CD4-positive, alpha-beta T cell treated with Interferon gamma for 1 hour (primary cell): ENCODE data around the gene TMA7.
A peak's percentile ranks its signal among the peaks of the same experiment; 100 is the strongest.
"Not testable (repeated sequence)": the region's sequence is repeated elsewhere in the genome, so short reads cannot be mapped to it uniquely, and the experiment has no call there.

Experiments used
- DNase-seq: peaks from one replicate; pipeline ENCODE4 v3.0.0-alpha.2; 2020

The TMA7 gene

DNA sequence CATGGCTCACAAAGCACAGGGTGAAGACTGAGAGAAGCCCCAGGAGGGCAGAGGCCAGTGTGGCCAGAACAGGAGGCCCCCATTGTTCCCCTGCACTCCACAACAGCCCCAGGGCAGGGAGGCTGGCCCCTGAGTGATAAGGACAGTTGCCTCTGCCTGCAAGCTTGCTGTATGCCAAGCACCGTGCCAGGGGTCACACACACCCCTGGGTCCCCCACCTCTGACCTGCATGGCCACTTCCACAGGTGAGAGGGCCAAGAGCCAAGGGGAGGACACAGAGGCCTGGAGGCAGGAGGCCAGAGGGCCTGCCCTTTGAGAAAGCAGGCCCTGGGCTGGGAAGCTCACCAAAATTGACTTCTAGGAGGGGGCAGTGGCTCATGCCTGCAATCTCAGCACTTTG, 30.2 kb downstream of the TMA7 start:
- no peak for DNase-seq

DNA sequence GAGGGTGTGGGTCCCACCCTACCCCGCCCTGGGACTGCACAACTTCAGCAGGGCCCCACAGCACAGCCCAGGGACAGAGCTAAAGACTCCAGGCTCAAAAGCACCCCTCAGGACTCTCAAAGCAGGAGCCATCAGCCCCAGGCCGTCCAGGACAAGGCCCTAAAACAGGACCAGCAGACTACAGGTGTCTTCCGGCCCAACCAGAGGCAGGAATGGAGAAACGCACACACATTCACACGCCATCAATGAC, 32.5 kb downstream of the TMA7 start:
- no peak for DNase-seq

DNA sequence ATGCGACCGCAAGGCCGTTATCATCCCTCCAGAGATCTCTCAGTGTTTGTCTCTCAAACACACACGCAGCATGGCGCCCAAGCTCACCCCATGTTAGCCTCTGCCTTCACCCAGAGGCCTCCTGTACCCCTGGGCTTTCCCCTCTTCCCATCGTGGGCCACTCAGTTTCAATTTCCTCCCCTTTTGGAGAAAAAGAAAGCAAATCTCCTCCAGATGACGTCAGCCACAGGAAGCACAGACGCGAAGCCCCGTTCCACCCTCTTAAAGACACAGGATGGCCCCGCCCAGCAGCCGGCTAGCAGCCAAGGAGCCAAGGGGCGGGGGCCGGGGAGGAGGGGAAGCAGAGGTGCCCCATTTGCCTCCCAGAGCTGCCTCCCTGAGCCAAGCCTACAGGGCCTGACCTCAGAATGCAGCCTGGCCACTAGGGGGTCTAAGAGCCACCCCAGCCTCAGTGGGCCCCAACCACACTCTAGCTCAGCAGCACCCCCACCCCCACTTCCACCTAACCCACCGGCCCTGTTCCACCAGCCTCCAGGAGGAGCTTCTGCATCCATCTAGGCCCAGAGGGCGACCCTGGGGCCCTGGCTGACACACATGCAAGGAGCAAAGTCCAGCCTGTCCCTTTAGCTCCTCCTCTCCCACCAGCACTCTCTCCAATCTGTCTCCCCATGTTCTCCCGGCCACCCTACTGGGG, 33.0 kb downstream of the TMA7 start:
- peak; percentile 97 for DNase-seq

DNA sequence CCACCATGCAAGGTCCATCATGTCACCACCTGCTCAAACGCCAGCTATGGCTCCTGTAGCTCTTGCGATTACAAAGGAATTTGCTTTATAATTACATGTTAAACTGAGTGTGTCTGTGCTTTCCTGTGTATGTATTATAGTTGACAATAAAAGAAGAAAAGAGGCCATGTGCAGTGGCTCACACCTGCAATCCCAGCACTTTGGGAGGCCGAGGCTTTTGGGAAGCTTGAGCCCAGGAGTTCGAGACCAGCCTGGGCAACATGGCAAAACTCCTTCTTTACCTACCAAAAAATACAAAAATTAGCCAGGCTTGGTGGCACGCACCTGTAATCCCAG, 33.5 kb downstream of the TMA7 start:
- DNase-seq, result no peak

DNA sequence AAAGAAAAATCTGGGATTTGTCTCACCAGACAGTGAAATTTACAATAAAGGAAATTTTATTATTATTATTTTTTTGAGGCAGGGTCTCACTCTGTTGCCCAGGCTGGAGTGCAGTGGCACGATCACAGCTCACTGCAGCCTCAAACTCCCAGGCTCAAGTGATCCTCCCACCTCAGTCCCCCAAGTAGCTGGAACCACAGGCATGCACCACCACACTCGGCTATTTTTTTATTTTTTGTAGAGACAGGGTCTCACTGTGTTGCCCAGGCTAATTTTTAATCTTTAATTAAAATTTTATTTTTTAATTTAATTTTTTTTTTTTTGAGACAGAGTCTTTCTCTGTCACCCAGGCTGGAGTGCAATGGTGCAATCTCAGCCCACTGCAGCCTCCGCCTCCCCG, 34.0 kb downstream of the TMA7 start:
- DNase-seq, result not testable (repeated sequence)

DNA sequence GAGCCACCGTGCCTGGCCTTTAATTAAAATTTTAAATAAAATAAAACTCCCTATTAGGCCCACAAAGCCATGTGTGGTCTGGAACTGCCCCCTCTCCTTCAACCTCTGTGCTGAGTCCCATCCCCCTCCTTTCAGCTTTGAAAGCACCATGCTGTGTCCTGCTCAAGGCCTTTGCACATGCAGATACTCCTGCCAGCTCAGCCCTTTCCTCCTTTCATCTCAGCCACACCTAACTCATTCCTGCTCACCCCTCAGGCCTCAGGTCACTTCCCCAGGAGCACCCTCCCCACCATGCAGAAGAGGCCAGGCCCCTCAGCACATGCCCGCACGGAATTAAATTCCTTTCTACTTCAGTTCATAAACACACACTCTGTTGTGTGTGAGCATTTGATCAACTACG, 34.6 kb downstream of the TMA7 start:
- no peak for DNase-seq

DNA sequence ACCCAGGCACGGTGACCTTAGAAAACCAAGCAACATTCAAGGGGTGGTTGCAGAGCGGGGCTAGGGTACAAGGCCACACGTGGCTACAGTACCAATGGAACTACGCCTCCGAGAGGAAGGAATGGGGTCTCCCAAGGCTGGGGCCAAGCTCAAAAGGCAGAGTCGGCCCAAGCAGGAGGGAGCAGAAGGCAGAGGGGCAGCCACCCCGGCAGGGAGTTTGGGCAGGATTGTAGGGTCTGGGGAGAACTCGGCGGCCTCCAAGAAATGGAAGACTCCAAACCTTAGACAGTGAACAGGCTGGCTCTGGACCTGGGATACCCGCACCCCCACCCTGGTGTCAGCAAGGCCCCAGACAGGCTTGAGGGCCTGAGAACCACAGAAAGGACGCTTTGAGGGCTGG, 35.1 kb downstream of the TMA7 start:
- no peak for DNase-seq

DNA sequence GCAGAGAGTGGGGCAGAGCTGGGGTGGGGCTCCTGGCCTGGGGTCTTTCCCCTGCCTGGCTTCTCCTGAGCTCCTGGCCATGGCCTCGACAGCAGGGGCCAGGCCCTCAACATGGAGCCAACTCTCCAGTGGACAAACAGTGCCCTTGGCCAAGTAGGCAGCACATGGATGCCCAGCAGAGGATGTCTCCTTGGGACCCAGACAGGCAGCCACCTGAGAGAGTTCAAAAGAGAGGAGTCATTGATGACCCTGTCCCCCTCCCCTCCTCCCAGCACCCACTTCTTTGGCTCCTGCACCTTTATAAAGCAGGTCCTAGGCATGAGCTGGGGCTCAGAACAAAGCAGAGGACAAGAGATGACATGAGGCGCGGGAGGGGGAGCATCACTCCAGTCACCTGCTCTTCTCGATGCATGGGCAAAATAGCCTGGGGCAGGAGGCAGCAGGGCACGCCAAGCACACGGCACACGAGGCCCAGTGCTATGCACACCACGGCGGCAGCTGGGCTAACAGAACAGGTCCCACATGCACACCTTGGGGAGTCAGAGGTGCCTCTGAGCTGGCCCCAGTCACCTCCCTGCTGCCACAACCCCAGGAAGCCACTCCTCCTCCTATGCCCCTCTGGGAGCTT, 36.5 kb downstream of the TMA7 start:
- no peak for DNase-seq

DNA sequence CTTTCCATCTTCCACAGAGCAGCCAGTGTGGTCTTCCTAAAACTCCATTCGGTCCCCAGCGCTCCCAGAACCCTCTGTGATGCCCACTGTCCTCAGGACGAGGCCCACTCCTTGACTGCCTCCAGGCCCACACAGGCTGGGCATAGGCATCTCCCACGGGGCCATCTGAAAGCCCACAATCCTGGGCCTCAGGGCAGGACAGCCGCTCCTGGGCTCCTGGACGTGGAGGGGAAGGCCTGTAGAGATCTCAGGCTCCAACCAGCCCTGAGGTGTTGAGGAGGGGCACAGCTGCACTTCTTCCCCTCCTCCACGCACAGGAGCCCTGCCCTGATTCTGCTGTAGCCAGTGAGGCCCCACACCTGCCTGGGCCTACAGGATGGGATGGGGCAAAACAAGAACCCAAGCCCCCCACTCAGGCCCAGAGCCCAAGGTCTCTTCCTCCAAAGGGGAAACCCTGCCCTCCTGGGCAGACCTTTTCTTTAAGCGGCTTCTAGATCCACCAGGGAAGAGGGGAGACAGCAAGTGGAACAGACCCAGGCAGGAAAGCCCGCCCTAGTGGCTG, 38.0 kb downstream of the TMA7 start:
- DNase-seq, result no peak

DNA sequence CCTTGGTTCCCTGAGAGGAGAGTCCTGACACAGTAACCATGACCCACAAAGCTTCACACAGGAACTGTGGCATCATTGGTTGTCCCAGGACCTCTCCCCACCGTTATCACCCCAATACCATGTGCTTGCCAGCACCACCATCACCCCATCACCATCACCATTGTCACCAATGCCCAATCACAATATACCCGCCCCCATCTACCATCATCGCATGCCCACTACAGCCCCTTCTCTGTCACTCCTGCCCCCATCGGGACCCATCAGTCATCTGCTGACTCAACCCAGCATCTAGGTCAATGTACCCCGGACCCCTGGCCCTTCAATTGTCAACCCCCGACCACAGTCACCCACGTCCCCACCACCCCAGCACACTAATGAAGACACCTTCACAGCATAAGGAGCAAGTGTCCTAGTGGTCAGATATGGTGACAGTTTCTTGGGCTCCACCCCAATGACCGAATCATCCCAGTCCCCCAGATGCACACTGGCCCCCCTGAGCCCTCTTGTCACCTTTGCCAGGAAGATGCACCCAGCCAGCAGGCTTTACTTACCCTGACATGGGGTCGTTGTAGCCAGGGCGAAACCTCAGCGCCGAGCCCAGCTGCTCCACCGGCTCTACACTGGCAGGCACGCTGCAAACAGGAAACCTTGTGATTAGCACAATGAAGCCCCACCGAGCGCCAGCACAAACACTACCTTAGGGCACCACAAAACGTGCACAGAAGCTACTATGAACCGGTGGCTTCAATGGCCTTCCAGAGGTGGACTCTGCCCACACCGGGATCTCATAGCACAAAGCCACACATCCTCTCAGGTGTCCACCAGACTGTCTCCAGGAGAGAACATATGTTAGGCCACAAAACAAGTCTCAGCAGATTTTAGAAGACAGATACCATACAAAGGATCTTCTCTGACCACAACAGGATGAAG, 38.8 kb downstream of the TMA7 start:
- DNase-seq, result peak; percentile 53

DNA sequence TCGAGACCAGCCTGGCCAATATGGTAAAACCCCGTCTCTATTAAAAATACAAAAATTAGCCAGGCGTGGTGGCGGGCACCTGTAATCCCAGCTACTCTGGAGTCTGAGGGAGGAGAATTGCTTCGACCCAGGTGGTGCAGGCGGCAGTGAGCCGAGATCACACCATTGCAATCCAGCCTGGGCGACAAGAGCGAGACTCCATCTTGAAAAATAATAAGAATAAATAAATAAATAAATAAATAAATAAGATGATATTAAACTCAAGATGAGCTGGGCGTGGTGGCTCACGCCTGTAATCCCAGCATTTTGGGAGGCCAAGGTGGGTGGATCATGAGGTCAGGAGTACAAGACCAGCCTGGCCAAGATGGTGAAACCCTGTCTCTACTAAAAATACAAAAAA, 40.8 kb downstream of the TMA7 start:
- DNase-seq, result not testable (repeated sequence)

DNA sequence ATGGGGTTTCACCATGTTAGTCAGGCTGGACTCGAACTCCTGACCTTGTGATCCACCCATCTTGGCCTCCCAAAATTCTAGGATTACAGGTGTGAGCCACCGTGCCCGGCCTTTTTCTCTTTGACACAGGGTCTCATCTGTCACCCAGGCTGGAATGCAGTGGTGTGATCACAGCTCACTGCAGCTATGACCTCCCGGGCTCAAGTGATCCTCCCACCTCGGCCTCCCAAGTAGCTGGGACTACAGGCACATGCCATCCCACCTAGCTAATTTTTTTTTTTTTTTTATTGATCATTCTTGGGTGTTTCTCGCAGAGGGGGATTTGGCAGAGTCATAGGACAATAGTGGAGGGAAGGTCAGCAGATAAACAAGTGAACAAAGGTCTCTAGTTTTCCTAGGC, 42.8 kb downstream of the TMA7 start:
- DNase-seq, result not testable (repeated sequence)

DNA sequence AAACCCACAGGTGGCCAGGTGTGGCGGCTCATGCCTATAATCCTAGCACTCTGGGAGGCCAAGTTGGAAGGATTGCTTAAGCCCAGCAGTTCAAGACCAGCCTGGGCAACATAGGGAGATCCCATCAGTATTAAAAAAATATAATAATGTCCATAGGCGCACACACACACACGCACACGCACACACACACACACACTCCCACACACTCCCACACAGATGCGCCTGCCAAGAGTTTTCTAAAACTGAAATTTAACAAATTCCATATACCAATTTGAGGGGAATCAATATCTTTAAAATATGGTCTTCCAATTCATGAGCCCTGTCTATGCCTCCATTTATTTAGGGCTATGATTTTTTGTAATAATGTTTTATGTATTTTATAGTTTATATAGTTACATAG, 46.9 kb downstream of the TMA7 start:
- DNase-seq, result no peak

DNA sequence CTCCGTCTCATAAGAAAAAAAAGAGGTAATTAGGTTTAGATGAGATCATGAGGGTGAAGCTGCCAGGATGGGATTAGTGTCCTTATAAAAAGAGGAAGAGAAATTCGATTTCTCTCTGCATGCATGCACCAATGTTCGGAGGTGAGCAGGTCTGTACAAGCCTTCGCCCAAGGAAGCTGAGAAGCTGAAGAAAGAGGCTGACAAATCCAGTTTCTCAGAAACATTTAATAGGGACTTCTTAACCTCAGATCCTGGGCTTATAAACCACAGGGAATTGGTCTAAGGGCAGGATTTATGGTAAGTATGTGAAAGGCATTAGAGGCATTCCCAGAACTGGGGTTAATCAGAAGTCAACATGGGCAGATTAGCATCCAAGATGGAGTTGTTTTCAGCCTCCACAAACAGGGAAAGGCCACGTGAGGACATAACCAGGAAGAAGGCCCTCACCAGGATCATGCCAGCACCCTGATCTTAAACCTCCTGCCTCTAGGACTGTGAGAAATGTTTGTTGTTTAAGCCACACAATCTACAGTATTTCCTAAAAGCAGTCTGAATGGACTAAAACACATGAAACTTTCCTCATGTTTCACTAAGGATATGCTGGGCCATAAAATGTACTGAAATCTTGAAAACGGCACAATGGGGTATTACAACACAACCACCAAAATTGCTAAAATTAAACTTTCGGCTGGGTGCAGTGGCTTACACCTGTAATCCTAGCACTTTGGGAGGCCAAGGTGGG, 52.6 kb downstream of the TMA7 start:
- no peak for DNase-seq

DNA sequence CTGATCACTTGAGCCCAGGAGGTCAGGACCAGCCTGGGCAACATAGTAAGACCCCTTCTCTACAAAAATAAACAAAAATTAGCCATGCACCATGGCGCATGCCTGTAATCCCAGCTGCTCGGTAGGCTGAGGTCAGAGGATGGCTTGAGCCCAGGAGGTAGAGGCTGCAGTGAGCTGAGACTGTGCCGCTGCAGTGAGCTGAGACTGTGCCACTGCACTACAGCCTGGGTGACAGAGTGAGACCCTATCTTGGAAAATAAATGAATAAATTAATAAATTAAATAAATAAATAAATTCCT, 53.1 kb downstream of the TMA7 start:
- DNase-seq, result no peak
